Activated T-cell treated with anti-CD3 and anti-CD28 coated beads for 1 hour (primary cell): ENCODE data around the gene RHOBTB3.
A peak's percentile ranks its signal among the peaks of the same experiment; 100 is the strongest.
"Not testable (repeated sequence)": the region's sequence is repeated elsewhere in the genome, so short reads cannot be mapped to it uniquely, and the experiment has no call there.

Experiments
- DNase-seq: peaks from one replicate; pipeline ENCODE4 v3.0.0-alpha.2; 2020; ENCODE audit warnings: low read depth

The RHOBTB3 gene, protein sequence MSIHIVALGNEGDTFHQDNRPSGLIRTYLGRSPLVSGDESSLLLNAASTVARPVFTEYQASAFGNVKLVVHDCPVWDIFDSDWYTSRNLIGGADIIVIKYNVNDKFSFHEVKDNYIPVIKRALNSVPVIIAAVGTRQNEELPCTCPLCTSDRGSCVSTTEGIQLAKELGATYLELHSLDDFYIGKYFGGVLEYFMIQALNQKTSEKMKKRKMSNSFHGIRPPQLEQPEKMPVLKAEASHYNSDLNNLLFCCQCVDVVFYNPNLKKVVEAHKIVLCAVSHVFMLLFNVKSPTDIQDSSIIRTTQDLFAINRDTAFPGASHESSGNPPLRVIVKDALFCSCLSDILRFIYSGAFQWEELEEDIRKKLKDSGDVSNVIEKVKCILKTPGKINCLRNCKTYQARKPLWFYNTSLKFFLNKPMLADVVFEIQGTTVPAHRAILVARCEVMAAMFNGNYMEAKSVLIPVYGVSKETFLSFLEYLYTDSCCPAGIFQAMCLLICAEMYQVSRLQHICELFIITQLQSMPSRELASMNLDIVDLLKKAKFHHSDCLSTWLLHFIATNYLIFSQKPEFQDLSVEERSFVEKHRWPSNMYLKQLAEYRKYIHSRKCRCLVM

DNA sequence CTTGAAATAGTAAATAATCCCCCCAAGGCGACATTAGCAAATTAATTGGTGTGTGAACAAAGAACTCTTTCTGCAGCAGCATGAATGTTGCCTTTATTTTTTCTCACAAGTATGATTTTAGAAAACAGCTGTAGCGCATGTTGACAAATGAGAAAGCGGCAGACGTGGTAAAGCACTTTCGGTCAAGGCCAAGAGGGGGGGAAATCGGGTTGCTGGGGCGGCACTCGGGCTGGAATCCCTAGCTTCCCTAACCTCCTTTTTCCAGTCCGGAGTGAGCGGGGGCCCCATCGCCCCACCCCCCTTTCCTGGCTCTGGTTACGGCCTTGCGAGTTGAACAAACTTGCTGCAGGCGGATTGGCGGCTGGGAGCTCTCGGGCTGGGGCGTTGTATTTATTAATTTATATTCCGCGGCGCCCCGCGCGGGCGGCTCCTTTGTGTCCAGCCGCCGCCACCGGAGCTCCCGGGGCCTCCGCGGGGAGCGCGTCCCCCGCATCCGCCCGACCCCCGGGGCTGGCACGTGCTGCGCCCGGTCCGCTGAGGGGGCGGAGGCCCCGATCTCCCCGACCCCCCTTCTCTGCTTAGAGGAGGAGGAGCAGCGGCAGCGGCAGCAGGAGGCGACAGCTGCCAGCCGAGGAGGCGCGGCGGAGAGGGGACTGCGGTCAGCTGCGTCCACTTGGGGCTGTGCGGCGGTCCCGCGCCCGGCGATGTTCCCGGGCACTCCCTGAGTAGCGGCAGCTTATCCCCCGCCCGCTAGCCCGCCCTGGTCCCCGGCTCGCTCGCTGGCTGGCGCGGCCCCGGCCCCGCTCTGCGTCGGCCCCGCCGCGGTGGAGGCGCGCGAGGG, at the start of gene RHOBTB3:
TSS of gene RHOBTB3 (plus strand) at position 607 of the 841 bp plus-strand sequence. CDS start 347 bp downstream, outside the sequence.
- DNase-seq, result peak; percentile 18

DNA sequence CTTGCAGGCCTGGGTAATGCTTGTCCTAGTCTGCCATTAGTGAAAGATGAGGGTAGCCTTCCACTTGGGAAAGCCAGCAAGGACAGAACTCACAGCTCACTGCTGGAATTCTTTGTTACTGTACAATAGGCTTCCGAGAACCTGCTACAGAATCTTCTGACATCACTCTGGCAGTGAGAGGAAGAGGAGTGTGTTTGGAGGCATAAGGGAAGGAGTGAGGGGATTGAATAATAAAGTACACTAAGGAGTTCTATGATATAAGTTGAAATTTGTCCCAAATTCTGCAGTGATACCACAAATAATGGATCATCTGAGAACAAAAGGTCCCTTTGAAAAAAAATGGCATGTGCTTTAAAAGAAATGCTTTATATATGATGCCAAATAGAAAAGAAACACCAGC, 48.2 kb upstream of the RHOBTB3 start, which contains the start of gene SPATA9:
TSS of gene SPATA9 (minus strand) at position 101 of the 400 bp plus-strand sequence. CDS start 137 bp downstream, outside the sequence.
- DNase-seq, result no peak

DNA sequence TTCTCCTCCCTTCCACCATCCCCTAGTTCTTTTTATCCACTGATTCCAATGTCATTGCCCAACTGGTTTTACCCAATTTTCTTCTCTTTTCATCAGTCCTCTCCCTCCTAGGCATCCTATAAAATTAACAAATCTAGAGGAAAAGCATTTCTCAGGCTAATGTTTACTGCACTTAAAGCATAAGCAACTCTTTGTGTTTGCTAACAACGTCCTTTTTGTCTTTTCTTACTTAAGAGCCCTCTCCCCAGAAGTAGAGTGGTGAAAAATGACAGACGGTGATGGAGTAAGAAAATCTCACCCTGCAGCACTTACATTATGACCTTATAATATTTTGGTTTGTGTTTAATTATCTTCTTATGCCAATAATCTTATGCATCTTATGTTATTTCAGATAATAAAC, 46.8 kb upstream of the RHOBTB3 start:
- DNase-seq, result no peak

DNA sequence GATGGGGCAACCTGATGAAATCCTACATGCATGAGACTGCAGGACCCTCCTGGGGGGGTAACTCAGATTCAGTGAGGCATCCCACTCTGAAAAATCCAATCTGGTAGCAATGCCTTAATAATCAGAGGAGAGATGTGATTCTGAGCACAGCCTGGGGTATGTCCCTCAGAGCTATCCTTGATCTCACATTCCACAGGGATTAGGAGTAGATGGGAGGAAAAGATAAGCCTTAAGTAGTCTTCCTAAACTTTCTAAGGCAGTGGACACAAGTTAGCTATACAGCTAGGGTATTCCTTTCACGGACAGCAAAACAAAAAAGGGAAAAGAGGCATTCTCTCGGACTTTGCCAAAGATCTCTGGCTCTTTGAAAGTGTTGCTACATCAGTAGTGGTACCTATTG, 44.5 kb upstream of the RHOBTB3 start:
- DNase-seq, result no peak

DNA sequence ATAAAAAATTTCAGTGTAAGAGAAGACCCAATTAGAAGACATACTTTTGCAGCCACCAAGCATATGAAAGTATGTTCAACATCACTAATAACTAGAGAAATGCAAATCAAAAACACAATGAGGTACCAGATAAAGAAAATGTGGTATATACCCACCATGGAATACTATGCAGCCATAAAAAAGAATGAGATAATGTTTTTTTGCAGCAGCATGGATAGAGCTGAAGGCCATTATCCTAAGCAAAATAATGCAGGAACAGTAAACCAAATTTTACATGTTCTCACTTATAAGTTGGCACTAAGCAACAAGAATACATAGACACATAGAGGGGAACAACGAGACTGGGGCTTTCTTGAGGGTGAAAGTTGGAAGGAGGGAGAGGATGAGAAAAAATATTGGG, 41.5 kb upstream of the RHOBTB3 start:
- no peak for DNase-seq

DNA sequence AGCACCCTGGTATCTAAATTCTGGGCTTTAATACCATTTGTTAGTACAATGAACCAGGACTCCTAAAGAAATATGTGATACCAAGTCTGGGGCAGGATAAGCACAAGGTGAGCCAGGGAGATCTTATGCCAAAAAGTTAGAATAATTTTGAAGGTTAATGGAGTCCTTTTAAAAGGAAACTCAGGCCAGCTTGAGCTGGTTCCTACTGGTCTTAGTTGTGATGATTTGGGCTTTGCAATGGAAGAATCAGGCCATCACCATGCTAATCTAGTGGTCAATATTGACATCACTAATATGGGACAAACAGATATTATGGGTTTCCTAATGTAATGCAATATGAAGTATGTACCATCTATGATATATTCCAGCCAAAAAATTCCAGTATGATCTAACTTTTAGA, 40.8 kb upstream of the RHOBTB3 start:
- DNase-seq, result no peak

DNA sequence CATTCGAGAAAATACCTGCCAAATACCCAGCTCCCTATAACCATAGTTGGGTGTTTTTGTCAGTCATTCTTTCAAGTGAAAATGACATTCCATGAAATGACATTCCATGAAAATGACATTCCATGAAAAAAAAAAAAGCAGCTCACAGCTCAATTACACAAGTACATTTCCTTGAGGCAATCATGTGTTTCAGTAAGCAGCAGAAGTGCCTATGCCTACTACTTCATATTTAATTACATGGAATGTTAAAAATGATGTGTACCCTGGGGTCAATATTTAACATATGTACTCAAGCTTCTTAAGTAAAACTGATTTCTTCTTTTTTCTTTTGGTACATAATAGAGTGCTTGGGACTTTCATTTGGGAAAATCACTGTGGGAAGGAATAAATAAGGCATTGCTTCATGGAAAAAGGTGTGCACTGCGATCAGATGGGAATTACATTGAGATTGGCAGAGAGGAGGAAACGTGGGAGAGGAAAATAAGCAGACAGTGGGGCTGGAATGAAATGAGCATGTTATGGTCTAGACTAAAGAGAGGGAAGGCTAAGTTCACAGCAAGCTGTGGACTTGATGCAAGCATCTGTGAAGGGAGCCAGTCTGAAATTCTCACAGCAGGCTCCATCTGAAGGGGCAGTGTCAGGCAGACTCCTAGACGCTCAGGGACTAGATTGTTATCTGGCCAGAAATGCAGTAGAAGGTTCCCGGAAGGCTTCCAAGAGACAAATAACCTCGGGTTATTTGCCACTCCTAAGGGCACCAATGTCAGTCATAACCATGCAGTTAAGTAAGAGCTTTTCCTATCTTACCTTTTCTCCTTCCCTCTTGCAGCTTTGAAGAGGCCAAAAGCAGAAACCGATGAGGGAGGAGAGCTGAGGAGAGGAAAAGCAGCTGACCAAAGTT, 33.1 kb upstream of the RHOBTB3 start:
- no peak for DNase-seq

DNA sequence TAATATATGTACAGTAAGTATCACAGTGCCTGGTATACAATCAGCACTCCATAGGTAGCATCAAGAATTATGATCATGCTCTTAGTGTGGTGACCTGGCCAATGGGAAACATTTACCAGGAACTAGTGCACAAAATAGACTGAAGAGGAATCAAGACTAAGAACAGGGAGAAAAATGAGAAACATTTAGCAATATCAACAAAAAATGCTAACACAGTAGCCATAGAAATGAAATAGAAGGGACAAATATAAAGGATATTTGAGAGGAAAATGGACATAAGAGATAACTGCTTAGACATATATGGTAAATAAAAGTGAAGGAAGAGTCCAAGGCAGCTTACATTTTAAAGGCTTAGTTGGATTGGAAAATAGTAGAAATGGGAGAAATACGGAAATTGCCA, 31.8 kb upstream of the RHOBTB3 start:
- DNase-seq, result no peak

DNA sequence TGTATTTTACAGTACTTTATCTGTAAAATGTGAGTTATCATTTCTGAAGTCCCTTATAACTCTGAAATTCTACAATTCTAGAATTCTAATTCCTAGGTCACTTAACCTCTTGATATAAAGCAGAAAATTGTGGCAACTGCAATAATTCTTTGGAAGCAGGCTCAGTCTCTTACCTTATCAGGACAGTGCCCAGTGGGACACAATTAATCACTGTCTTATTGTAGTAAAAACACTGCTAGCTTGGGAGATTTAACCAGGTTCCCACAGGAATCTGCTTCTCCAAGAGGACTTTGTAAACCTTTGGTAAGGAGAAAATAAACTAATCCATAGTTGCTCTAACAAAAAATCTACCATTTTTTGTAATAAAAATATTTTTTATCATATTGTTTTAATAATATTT, 30.1 kb upstream of the RHOBTB3 start:
- DNase-seq, result no peak

DNA sequence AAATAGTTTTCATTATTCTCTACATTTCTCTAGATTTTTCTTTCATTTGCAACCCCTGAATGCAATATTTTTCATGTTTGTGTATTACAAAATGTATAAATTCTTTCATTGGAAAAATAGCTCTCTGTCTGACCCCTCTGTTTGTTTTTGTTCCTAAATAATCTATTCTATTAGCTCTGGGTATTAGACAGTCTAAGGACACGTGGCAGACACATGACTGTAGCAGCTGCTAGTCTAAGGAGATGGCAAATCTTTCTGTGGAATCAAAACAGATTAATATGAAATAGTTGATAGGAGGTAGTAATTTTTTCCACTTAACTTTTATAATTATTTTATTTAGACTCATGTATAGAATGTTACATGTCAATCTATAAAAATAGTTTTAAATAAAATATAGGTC, 27.0 kb upstream of the RHOBTB3 start:
- no peak for DNase-seq

DNA sequence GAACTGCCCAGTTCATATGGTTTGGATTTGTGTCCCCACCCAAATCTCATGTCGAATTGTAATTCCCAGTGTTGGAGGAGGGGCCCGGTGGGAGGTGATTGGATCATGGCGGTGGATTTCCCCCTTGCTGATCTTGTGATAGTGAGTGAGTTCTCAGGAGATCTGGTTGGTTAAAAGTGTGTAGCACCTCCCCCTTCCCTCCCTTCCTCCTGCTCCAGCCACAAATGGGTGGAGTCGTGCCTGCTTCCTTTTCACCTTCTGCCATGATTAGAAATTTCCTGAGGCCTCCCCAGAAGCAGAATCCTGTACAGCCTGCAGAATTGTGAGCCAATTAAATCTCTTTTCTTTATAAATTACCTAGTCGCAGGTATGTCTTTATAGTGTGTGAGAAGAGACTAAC, 24.9 kb upstream of the RHOBTB3 start:
- DNase-seq, result not testable (repeated sequence)

DNA sequence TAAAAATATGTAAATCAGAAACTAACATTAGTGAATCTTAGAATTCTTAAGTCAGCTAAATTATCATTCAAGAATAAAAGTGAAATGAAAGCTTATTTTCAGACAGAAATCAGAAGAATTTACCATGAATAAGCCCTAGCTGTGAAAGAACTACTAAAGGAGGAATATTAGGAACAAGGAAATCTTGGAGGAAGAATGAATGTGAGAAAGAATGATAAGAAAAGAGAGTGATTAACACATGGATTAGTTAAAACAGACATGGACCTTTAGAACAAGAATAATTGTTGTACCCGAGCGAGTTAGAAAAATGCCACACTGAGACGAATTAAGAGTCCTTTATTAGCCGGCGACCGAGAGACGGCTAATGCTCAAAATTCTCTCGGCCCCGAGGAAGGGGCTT, 24.1 kb upstream of the RHOBTB3 start:
- DNase-seq, result no peak

DNA sequence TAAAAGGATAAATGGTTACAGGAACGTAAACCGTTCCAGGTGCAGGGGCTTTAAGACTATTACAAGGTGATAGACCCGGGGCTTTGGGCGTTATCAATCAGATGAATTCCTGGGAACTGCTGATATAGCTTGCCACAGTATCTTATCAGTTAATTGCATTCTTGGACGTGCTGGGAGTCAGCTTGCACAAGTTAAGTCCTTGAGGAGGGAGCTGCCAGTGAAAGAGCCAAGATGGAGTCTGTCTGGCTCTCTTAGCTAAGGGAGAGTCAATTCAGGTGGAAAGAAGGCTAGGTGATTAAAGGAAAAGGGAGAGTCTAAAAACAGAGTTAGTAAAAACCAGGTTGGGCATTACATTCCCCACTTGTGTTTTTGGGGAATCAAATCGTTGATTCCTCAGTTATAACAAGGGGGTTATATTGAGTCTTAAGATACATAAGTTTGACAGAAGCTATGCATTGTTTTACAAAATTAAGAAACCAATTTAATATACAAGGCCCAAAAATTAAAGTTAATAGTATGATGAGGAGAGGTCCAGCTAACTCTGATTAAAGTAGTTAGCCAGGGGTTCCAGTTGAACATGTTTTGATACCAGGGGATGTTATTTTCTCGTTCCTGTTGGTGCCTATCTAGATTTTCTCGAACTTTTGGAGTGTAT, 23.5 kb upstream of the RHOBTB3 start:
- DNase-seq, result not testable (repeated sequence)

DNA sequence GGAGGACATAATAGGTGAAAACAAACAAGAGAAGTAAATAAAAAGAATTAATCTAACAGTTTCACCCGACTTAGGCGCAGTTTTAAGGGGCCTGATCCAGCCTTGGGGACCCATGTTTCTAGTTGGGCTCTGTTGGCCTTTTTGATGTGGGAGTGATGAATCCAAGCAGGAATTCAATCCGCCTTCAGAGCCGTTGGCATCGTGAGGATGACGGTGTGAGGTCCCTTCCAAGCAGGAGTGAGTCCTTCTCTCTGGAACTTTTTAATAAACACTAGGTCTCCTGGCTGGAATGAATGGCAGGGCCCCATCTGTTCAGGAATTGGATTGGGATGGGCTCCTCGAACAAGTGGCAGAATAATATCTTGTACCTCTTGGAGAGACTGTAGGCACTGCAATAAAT, 22.3 kb upstream of the RHOBTB3 start:
- no peak for DNase-seq

DNA sequence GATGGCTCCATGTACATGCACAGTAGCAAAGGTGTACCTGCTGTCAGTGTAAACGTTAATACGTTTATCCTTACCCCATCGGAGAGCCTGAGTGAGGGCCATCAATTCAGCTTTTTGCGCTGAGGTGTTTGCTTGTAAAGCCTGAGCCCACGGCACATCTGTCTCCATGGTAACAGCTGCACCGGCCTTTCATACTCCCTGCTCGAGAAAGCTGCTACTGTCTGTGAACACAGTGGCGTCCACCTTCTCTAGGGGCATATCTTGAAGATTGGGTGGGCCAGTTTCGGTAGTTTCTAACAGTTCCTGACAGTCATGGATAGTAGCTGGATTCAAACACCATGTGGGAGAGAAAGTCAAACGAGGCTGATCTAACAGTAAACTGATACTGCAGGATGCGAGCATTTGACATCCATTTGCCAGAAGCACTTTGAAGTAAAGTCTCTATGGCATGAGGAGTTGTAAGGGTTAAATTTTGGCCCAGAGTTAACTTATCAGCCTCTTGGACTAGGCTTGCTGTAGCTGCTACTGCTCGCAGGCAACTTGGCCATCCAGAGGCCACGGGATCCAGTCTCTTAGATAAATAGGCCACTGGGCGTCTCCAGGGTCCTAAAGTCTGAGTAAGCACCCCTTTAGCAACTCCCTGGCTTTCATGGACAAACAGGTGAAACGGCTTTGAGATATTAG, 21.0 kb upstream of the RHOBTB3 start:
- DNase-seq, result no peak

DNA sequence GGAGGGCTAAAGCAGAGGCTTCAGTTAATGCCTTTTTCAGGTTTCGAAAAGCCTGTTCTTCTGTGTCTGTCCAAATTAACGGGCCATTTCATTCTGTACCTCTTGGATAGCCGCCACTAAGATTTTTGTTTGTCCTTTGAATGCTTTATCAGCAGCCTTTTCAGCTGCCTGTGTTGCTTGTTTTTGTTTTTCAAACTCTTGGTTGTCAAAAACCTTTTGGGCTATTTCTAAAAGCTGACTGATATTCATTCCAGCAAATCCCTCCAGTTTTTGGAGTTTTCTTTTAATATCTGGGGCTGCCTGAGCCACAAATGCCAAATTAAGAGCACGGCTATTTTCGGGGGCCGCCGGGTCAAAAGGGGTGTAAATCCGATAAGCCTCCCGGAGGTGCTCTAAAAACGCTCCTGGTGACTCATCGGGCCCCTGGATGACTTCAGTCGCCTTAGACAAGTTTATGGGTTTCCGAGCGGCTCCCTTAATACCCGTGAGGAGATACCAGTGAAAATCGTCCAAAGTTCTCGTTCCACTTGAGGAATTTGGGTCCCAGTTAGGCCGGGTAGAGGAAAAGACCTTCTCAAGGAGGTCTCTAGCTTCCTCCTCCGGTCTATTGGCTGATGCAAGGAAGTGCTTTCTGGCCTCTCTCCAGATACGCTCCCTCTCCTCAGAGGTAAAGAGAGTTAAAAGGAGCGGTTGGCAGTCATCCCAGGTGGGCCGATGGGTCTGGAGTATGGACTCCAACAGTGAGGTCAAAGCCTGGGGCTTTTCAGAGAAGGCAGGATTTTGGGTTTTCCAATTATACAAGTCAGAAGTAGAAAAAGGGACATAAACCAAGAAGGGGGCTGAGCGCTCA, 20.3 kb upstream of the RHOBTB3 start:
- DNase-seq, result not testable (repeated sequence)

DNA sequence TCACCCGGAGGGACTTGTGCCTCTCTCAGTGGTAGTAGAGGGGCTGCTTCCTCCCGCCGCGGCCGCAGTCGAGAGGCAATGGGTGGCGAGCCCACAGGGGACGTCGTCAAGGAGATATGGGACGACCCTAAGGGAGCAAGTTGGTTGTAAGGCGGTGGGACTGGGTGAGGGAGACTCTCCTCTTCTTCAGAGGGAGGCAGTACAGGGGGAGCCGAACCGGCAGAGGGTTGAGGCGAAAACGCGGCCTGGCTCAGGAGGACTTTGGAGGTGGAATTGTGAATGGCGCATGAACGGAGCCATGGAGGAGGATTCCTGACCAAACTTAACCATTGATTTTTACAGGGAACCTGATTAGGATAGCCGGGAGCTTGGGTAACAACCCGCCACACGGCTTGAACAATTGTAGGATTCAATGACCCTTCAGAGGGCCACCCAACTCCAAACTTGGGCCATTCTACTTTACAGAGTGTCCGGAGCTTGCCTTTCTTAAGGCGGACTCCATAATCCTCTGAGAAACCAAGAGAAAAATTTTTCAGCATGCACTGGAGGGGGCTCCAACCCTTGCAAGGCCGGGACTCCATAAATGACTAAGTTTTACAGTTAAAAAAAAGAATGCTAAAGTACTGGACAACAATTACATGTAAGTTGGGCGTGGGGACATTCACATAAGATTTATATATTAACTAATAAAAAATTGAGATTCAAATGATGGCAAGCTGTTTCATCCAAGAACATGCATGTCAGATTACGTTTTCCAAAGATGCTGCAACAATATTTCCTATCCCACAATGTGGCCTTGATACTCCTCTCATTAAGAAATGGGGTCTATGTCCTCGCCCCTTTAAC, 19.4 kb upstream of the RHOBTB3 start:
- no peak for DNase-seq

DNA sequence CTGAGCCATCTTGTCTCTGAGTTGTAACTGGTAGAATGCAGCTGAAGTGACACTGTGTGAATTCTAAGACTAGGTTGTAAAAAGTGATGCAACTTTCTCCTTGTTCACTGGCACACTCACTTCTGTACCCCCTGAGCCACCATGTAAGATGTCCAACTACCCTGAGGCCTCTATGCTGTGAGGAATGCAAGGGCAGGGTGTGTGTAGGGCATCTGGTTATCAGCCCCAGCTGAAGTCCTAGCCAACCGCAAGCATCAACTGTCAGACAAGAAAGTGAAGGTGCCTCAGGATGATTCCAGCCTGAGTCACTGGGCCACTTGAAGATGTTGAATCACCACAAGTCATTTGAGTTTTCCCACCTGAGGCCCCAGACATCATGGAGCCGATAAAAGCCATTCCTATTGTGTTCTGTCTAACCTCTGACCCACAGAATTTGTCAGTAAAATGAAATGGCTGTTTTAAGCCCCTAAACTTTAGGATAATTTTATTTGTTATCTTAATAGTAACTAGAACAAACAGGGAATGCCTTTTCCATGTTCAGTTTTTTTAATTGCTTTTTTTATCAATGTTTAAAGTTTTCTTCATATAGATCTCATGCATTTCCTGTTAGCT, 18.7 kb upstream of the RHOBTB3 start:
- DNase-seq, result no peak
